Measurements from ENCODE around the gene GRK3.

GRCh38 chr22:25558341-25558740, 6.1 kb upstream of the GRK3 start:
- no peak for TF ChIP-seq FOXK2 (IDR thresholded peaks at IDR 0.05)
- TF ChIP-seq SUZ12 (IDR thresholded peaks at IDR 0.05), result no peak
- TF ChIP-seq BHLHE40 (IDR thresholded peaks at IDR 0.05; ENCODE audit: borderline replicate concordance), result no peak
